ENCODE measurements around the gene PSTPIP1.

Gene PSTPIP1

GRCh38 chr15:76979331-76979925 lies 15.5 kb upstream of the PSTPIP1 start:
- no peak for DNase-seq

- no peak for DNase-seq
Observed at GRCh38 chr15:76979996-76980520, 14.9 kb upstream of the PSTPIP1 start.

GRCh38 chr15:76982356-76982755 lies 12.6 kb upstream of the PSTPIP1 start:
- DNase-seq: no peak

GRCh38 chr15:76982756-76983155 lies 12.2 kb upstream of the PSTPIP1 start:
- no peak for DNase-seq

- no peak for DNase-seq
Observed at GRCh38 chr15:76983590-76984375, 11.1 kb upstream of the PSTPIP1 start.

GRCh38 chr15:76986743-76987142 lies 8.2 kb upstream of the PSTPIP1 start:
- no peak for DNase-seq

GRCh38 chr15:76987276-76987675 lies 7.7 kb upstream of the PSTPIP1 start:
- no peak for DNase-seq

- no peak for DNase-seq
Observed at GRCh38 chr15:76987896-76988860, 6.7 kb upstream of the PSTPIP1 start.

- DNase-seq: no peak
Observed at GRCh38 chr15:76988867-76989780, 5.8 kb upstream of the PSTPIP1 start.

GRCh38 chr15:76991048-76991447 lies 3.9 kb upstream of the PSTPIP1 start:
- no peak for DNase-seq

GRCh38 chr15:76991741-76992645 lies 2.9 kb upstream of the PSTPIP1 start:
- no peak for DNase-seq

- DNase-seq: no peak
Observed at GRCh38 chr15:76993114-76993725, 1.7 kb upstream of the PSTPIP1 start.

GRCh38 chr15:76994001-76994400 lies 925 bp upstream of the PSTPIP1 start:
- peak; percentile 91 for DNase-seq

- DNase-seq: no peak
Observed at GRCh38 chr15:76994496-76994895, 430 bp upstream of the PSTPIP1 start.

- no peak for DNase-seq
Observed at GRCh38 chr15:76996076-76996525, 1.2 kb downstream of the PSTPIP1 start.

- DNase-seq: peak; percentile 46
Observed at GRCh38 chr15:76996526-76997401, 1.8 kb downstream of the PSTPIP1 start.

GRCh38 chr15:76998663-76999285 lies 3.8 kb downstream of the PSTPIP1 start:
- DNase-seq: no peak

- DNase-seq: no peak
Observed at GRCh38 chr15:76999996-77000395, 5.1 kb downstream of the PSTPIP1 start.

- no peak for DNase-seq
Observed at GRCh38 chr15:77001351-77001750, 6.4 kb downstream of the PSTPIP1 start.

Data from NCI-H226 (cell line).